ENCODE measurements around the gene HSPH1.

GRCh38 chr13:31101472-31102170, 60.1 kb downstream of the HSPH1 start:
- TF ChIP-seq ATF2 (IDR thresholded peaks at IDR 0.05; ENCODE audit: low read length), result no peak
- TF ChIP-seq, protein P1, sequence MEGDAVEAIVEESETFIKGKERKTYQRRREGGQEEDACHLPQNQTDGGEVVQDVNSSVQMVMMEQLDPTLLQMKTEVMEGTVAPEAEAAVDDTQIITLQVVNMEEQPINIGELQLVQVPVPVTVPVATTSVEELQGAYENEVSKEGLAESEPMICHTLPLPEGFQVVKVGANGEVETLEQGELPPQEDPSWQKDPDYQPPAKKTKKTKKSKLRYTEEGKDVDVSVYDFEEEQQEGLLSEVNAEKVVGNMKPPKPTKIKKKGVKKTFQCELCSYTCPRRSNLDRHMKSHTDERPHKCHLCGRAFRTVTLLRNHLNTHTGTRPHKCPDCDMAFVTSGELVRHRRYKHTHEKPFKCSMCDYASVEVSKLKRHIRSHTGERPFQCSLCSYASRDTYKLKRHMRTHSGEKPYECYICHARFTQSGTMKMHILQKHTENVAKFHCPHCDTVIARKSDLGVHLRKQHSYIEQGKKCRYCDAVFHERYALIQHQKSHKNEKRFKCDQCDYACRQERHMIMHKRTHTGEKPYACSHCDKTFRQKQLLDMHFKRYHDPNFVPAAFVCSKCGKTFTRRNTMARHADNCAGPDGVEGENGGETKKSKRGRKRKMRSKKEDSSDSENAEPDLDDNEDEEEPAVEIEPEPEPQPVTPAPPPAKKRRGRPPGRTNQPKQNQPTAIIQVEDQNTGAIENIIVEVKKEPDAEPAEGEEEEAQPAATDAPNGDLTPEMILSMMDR (IDR thresholded peaks at IDR 0.05; ENCODE audit: control extremely low read depth in 1 of 3, insufficient read depth in 1 of 3, low read depth in 1 of 3, low read length in 3 of 3), result no peak
- TF ChIP-seq SP1 (IDR thresholded peaks at IDR 0.05; ENCODE audit: low read depth, low read length), result no peak

Measured in H1 (cell line).